GM23338 (cell line): ENCODE data around the gene ZFR. TPM values are rescaled to one million over a fixed set of nuclear protein-coding genes. Genes with fewer than 3 reads are reported as not detected.

Experiments
- ATAC-seq: fragments of 200-7000 bp; cut with Tn5 transposase; 3 replicates; pipeline ENCODE4 v1.9.1; 2020
- DNase-seq: peaks from one replicate; pipeline ENCODE4 v3.0.0-alpha.2; 2015; ENCODE audit warnings: low spot score
- H2AFZ ChIP-seq: fragments of 200-600 bp; sonication (generic); 2 replicates; pipeline ENCODE4 v1.8.0; 2016; ENCODE audit warnings: antibody characterized with exemption, mild to moderate bottlenecking, moderate library complexity
- H3F3A ChIP-seq: fragments of 200-600 bp; sonication (generic); replicated peaks from 2 replicates; pipeline ENCODE4 v1.8.0; 2017; ENCODE audit warnings: antibody characterized with exemption, mixed run types, low read depth
- H3K27ac ChIP-seq: fragments of 200-600 bp; sonication (generic); 2 replicates; pipeline ENCODE4 v1.6.1; 2016; ENCODE audit warnings: low read depth
- H3K27me3 ChIP-seq: fragments of 200-600 bp; sonication (generic); 2 replicates; pipeline ENCODE4 v1.8.0; 2016; ENCODE audit warnings: mild to moderate bottlenecking, mixed run types, moderate library complexity; ENCODE audit not compliant: insufficient read depth
- H3K36me3 ChIP-seq: fragments of 200-600 bp; sonication (generic); 2 replicates; pipeline ENCODE4 v1.8.0; 2016; ENCODE audit warnings: mild to moderate bottlenecking; ENCODE audit not compliant: insufficient read depth
- H3K4me1 ChIP-seq: fragments of 200-600 bp; sonication (generic); 2 replicates; pipeline ENCODE4 v1.8.0; 2016; ENCODE audit warnings: mild to moderate bottlenecking, moderate library complexity; ENCODE audit not compliant: insufficient read depth
- H3K4me2 ChIP-seq: fragments of 200-600 bp; sonication (generic); 2 replicates; pipeline ENCODE4 v1.7.1; 2017; ENCODE audit warnings: mixed run types
- H3K4me3 ChIP-seq: fragments of 200-600 bp; sonication (generic); 2 replicates; pipeline ENCODE4 v1.6.1; 2016; ENCODE audit warnings: mixed run types
- H3K79me2 ChIP-seq: fragments of 200-600 bp; sonication (generic); replicated peaks from 2 replicates; pipeline ENCODE4 v1.8.0; 2017; ENCODE audit warnings: mild to moderate bottlenecking; ENCODE audit not compliant: insufficient read depth
- H3K9me2 ChIP-seq: fragments of 200-600 bp; sonication (generic); 2 replicates; pipeline ENCODE4 v1.8.0; 2017; ENCODE audit not compliant: insufficient read depth
- H4K20me1 ChIP-seq: fragments of 200-600 bp; sonication (generic); replicated peaks from 2 replicates; pipeline ENCODE4 v1.8.0; 2017; ENCODE audit warnings: mild to moderate bottlenecking; ENCODE audit not compliant: insufficient read depth
- H3K27ac Mint-ChIP-seq: 2 replicates; pipeline ENCODE4 v1.8.0; 2020; ENCODE audit warnings: inconsistent platforms, mild to moderate bottlenecking, moderate library complexity, mixed read lengths
- H3K27me3 Mint-ChIP-seq: 3 replicates; pipeline ENCODE4 v1.8.0; 2022; ENCODE audit warnings: low read depth, mild to moderate bottlenecking, moderate library complexity, mixed read lengths, inconsistent platforms; ENCODE audit not compliant: insufficient read depth, poor library complexity
- H3K36me3 Mint-ChIP-seq: 3 replicates; pipeline ENCODE4 v1.8.0; 2021; ENCODE audit warnings: low read depth, mild to moderate bottlenecking, inconsistent platforms, moderate library complexity, mixed read lengths
- H3K4me1 Mint-ChIP-seq: 3 replicates; pipeline ENCODE4 v1.8.0; 2020; ENCODE audit warnings: mild to moderate bottlenecking, inconsistent platforms, mixed read lengths
- H3K4me3 Mint-ChIP-seq: 3 replicates; pipeline ENCODE4 v1.8.0; 2021; ENCODE audit warnings: moderate library complexity, mild to moderate bottlenecking, inconsistent platforms, mixed read lengths
- H3K9me3 Mint-ChIP-seq: 3 replicates; pipeline ENCODE4 v1.8.0; 2020; ENCODE audit warnings: moderate library complexity, mild to moderate bottlenecking, inconsistent platforms, mixed read lengths
- CREB1 ChIP-seq: fragments of 250-450 bp; sonication (Bioruptor Pico); IDR thresholded peaks from 2 replicates; pipeline ENCODE4 v1.5.0; 2020; ENCODE audit warnings: low read depth, mild to moderate bottlenecking, moderate library complexity
- CTCF ChIP-seq, 2 experiments: fragments of 200-600 bp in 1 of 2; sonication (generic) in 1 of 2; conservative IDR thresholded peaks; 2 replicates each; pipeline versions ENCODE4 v1.5.1 to v1.6.1; 2016 to 2017; ENCODE audit warnings: antibody characterized with exemption in 2 of 2, low read depth in 2 of 2, mild to moderate bottlenecking in 2 of 2, moderate library complexity in 1 of 2
- ETS1 ChIP-seq: IDR thresholded peaks from 2 replicates; pipeline ENCODE4 v1.6.1; 2016; ENCODE audit warnings: antibody characterized with exemption
- EZH2 ChIP-seq: fragments of 200-600 bp; sonication (generic); IDR thresholded peaks from one replicate; pipeline ENCODE4 v1.8.0; 2017; ENCODE audit warnings: antibody characterized with exemption, mild to moderate bottlenecking, low read depth; ENCODE audit not compliant: unreplicated experiment
- EZH2phosphoT487 ChIP-seq: fragments of 200-600 bp; sonication (generic); IDR thresholded peaks from one replicate; pipeline ENCODE4 v1.8.1; 2018; ENCODE audit warnings: antibody characterized with exemption; ENCODE audit not compliant: unreplicated experiment
- JUNB ChIP-seq: IDR thresholded peaks from one replicate; pipeline ENCODE4 v1.6.1; 2016; ENCODE audit warnings: antibody characterized with exemption; ENCODE audit not compliant: unreplicated experiment
- NANOG ChIP-seq: IDR thresholded peaks from 2 replicates; pipeline ENCODE4 v1.6.1; 2016; ENCODE audit warnings: antibody characterized with exemption, borderline replicate concordance
- POLR2AphosphoS5 ChIP-seq: IDR thresholded peaks from 2 replicates; pipeline ENCODE4 v1.6.1; 2016; ENCODE audit warnings: antibody characterized with exemption, low read depth
- REST ChIP-seq: IDR thresholded peaks from one replicate; pipeline ENCODE4 v1.6.1; 2018; ENCODE audit warnings: antibody characterized with exemption; ENCODE audit not compliant: unreplicated experiment
- STAT1 ChIP-seq: IDR thresholded peaks from one replicate; pipeline ENCODE4 v1.6.1; 2016; ENCODE audit warnings: antibody characterized with exemption; ENCODE audit not compliant: unreplicated experiment
- ZNF114 ChIP-seq: fragments of 250-450 bp; sonication (Bioruptor Pico); IDR thresholded peaks from 2 replicates; pipeline ENCODE4 v1.5.0; 2020; ENCODE audit warnings: mild to moderate bottlenecking, moderate library complexity
- ZNF331 ChIP-seq: fragments of 250-450 bp; sonication (Bioruptor Pico); IDR thresholded peaks from 2 replicates; pipeline ENCODE4 v1.5.0; 2020; ENCODE audit warnings: low read depth, mild to moderate bottlenecking, moderate library complexity
- ZNF462 ChIP-seq: fragments of 250-450 bp; sonication (Bioruptor Pico); IDR thresholded peaks from 2 replicates; pipeline ENCODE4 v1.5.0; 2020; ENCODE audit warnings: mild to moderate bottlenecking, moderate library complexity
- polyA plus RNA-seq: library from polyadenylated mRNA; unstranded; fragments of >200 nt; fragmentation: Nextera tagmentation; extraction: Ambion mirVana; gene quantifications from 2 replicates; pipeline ENCODE4 v1.2.1, GENCODE V29; 2016
- total RNA-seq: library from RNA; depleted of rRNA; stranded (reverse); fragments of >200 nt; shearing (Covaris generic); gene quantifications from 2 replicates; pipeline ENCODE4 v1.2.3, GENCODE V29; 2014

Gene ZFR
- total and polyA plus RNA-seq, 2 experiments from 2014 or later: 92.4 to 103 TPM

- H3K9me3 Mint-ChIP-seq: no peaks in the 10 kb centered on the region
Measured at GRCh38 chr5:32387841-32388240, 56.7 kb downstream of the ZFR start.

More at GRCh38 chr5:32387841-32388240, 56.7 kb downstream of the ZFR start:
- no peak overlapping the region for H3K4me2 ChIP-seq
- DNase-seq: no peak
- H3K9me2 ChIP-seq: no peaks in the 10 kb centered on the region
- ATAC-seq: no peak
- no peaks in the 10 kb centered on the region for H3K79me2 ChIP-seq
- H3K4me3 ChIP-seq: no peak overlapping the region
- Mint-ChIP-seq H3K27ac (no peak overlapping the region), H3K36me3 (peaks cover 59% of the 10 kb centered on the region), H3K27me3 (peaks cover 1% of the 10 kb centered on the region), H3K4me3 (no peak overlapping the region), H3K4me1 (no peaks in the 10 kb centered on the region)
- no peak overlapping the region for H3K27ac ChIP-seq
- 0 out of 2 replicates have a peak, but pooled peaks cover 3% of the 10 kb centered on the region for H4K20me1 ChIP-seq
- H3K27me3 ChIP-seq: no peaks in the 10 kb centered on the region
- TF ChIP-seq REST (no peak), ETS1 (no peak), EZH2 (no peak), ZNF331 (CRISPR knock-in tag) (no peak), ZNF462 (CRISPR knock-in tag) (no peak), POLR2AphosphoS5 (no peak), CREB1 (CRISPR knock-in tag) (no peak), CTCF (conservative IDR thresholded peaks at IDR 0.05; ENCODE audit: low read depth in 2 of 2) (no peak), NANOG (no peak), ZNF114 (CRISPR knock-in tag) (no peak), STAT1 (no peak), JUNB (no peak), EZH2phosphoT487 (no peak)
- H3K36me3 ChIP-seq: peaks cover 52% of the 10 kb centered on the region
- H3K4me1 ChIP-seq: no peaks in the 10 kb centered on the region
- no peaks in the 10 kb centered on the region for H3F3A ChIP-seq
- H2AFZ ChIP-seq: no peak overlapping the region
